Neural cell (in vitro differentiated cells): ENCODE measurements around the gene GSTO2.

Experiments used
- CTCF ChIP-seq: fragments of 450-650 bp; IDR thresholded peaks from 2 replicates; pipeline ENCODE4 v1.5.1; 2014; ENCODE audit warnings: antibody characterized with exemption, mild to moderate bottlenecking, moderate library complexity; ENCODE audit not compliant: poor library complexity, severe bottlenecking
- EP300 ChIP-seq: fragments of 450-650 bp; conservative IDR thresholded peaks from 2 replicates; pipeline ENCODE4 v1.6.1; 2014; ENCODE audit warnings: antibody characterized with exemption, mild to moderate bottlenecking, moderate library complexity; ENCODE audit not compliant: poor library complexity, severe bottlenecking
- EZH2 ChIP-seq: fragments of 200-600, 300-800 bp; shearing (Covaris generic), sonication (generic); IDR thresholded peaks from 2 replicates; pipeline ENCODE4 v1.6.1; 2014; ENCODE audit warnings: antibody characterized with exemption, low read length, borderline replicate concordance, mild to moderate bottlenecking; ENCODE audit not compliant: insufficient read depth, poor library complexity, severe bottlenecking
- POLR2AphosphoS5 ChIP-seq: IDR thresholded peaks from 2 replicates; pipeline ENCODE4 v1.6.1; 2012
- SMC3 ChIP-seq: fragments of 450-650 bp; conservative IDR thresholded peaks from 2 replicates; pipeline ENCODE4 v1.6.1; 2014; ENCODE audit warnings: antibody characterized with exemption, mild to moderate bottlenecking, moderate library complexity; ENCODE audit not compliant: poor library complexity

DNA sequence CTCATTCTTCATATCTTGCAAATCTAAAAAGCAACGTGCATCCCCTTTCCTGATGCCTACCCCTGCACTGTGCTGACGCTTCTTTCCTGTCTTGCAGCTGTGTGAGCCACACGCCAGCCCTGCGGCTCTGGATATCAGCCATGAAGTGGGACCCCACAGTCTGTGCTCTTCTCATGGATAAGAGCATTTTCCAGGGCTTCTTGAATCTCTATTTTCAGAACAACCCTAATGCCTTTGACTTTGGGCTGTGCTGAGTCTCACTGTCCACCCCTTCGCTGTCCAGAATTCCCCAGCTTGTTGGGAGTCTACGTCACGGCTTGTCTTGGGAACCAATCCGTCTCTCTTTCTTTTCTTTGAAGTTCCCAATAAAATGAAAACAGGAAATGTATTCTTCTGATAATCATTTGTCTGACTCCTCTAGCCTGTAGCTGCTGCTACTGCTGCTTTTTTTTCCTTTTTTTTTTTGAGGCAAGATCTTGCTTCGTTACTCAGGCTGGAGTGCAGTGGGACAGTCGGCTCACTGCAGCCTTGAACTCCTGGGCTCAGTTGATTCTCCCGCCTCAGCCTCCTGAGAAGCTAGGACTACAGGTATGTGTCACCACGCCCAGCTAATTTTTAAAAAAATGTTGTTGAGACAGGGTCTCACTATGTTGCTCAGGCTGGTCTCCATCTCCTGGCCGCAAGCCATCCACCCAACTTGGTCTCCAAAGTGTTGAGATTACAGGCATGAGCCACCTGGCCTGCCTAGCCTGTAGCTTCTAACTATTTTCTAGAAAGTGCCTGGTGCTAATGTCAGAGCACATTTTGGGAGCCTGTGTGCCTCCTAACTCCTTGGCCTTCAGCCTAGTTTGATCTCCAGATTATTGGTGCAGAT lies 30.3 kb downstream of the GSTO2 start:
- TF ChIP-seq POLR2AphosphoS5 (no peak), CTCF (no peak), SMC3 (no peak), EP300 (no peak), EZH2 (no peak)
